HepG2 (cell line): ENCODE results near the gene ATG5.

Source experiments
- ATF7-NPFF ChIP-seq: sonication (generic); formaldehyde crosslinking; IDR thresholded peaks from 2 replicates; pipeline ENCODE4 v1.8.1; 2023; ENCODE audit warnings: mild to moderate bottlenecking, low read depth, missing genetic modification reagents, moderate library complexity
- ELF4 ChIP-seq: sonication (generic); formaldehyde crosslinking; IDR thresholded peaks from 2 replicates; pipeline ENCODE4 v1.5.0; 2020; ENCODE audit warnings: missing genetic modification reagents, mild to moderate bottlenecking, moderate library complexity, borderline replicate concordance
- FOXM1 ChIP-seq: sonication (generic); formaldehyde crosslinking; IDR thresholded peaks from 2 replicates; pipeline ENCODE4 v1.5.0; 2020; ENCODE audit warnings: missing genetic modification reagents
- HNRNPUL1 ChIP-seq: fragments of 200-400 bp; formaldehyde crosslinking; IDR thresholded peaks from 2 replicates; pipeline ENCODE4 v1.6.1; 2017; ENCODE audit warnings: low read depth, mild to moderate bottlenecking, low read length, moderate library complexity
- MXI1 ChIP-seq: IDR thresholded peaks from 3 replicates; pipeline ENCODE4 v1.6.1; 2012; ENCODE audit warnings: low read depth, low read length, inconsistent platforms, borderline replicate concordance
- SMC3 ChIP-seq: IDR thresholded peaks from 2 replicates; pipeline ENCODE4 v1.6.1; 2011; ENCODE audit warnings: low read length, improper control_type of control experiment
- ZBTB1 ChIP-seq: sonication (generic); formaldehyde crosslinking; IDR thresholded peaks from 2 replicates; pipeline ENCODE4 v1.4.0; 2020; ENCODE audit warnings: missing genetic modification reagents, borderline replicate concordance
- ZBTB38 ChIP-seq: sonication (generic); formaldehyde crosslinking; IDR thresholded peaks from 2 replicates; pipeline ENCODE4 v1.5.1; 2020; ENCODE audit warnings: mild to moderate bottlenecking, missing genetic modification reagents
- ZNF274 ChIP-seq: sonication (generic); formaldehyde crosslinking; IDR thresholded peaks from 2 replicates; pipeline ENCODE4 v1.5.1; 2020; ENCODE audit warnings: mild to moderate bottlenecking, missing genetic modification reagents
- TF ChIP-seq, protein P1 (sequence below): sonication (generic); formaldehyde crosslinking; IDR thresholded peaks from 2 replicates; pipeline ENCODE4 v1.5.0; 2020; ENCODE audit warnings: mild to moderate bottlenecking, missing genetic modification reagents, moderate library complexity
- TF ChIP-seq, protein P2 (sequence below): sonication (generic); formaldehyde crosslinking; IDR thresholded peaks from 2 replicates; pipeline ENCODE4 v1.4.0; 2020; ENCODE audit warnings: mild to moderate bottlenecking, missing genetic modification reagents

GRCh38 chr6:106370639-106371038 lies 45.1 kb upstream of the ATG5 start:
- TF ChIP-seq HNRNPUL1 (no peak), ZBTB1 (CRISPR knock-in tag) (no peak), ATF7-NPFF (CRISPR knock-in tag) (no peak), ZNF274 (CRISPR knock-in tag) (no peak), SMC3 (no peak), ELF4 (CRISPR knock-in tag) (no peak), MXI1 (no peak), FOXM1 (CRISPR knock-in tag) (no peak), ZBTB38 (CRISPR knock-in tag) (no peak)
- TF ChIP-seq, protein P1, sequence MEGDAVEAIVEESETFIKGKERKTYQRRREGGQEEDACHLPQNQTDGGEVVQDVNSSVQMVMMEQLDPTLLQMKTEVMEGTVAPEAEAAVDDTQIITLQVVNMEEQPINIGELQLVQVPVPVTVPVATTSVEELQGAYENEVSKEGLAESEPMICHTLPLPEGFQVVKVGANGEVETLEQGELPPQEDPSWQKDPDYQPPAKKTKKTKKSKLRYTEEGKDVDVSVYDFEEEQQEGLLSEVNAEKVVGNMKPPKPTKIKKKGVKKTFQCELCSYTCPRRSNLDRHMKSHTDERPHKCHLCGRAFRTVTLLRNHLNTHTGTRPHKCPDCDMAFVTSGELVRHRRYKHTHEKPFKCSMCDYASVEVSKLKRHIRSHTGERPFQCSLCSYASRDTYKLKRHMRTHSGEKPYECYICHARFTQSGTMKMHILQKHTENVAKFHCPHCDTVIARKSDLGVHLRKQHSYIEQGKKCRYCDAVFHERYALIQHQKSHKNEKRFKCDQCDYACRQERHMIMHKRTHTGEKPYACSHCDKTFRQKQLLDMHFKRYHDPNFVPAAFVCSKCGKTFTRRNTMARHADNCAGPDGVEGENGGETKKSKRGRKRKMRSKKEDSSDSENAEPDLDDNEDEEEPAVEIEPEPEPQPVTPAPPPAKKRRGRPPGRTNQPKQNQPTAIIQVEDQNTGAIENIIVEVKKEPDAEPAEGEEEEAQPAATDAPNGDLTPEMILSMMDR (CRISPR knock-in tag): no peak
- TF ChIP-seq, protein P2, sequence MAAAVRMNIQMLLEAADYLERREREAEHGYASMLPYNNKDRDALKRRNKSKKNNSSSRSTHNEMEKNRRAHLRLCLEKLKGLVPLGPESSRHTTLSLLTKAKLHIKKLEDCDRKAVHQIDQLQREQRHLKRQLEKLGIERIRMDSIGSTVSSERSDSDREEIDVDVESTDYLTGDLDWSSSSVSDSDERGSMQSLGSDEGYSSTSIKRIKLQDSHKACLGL: no peak
